Measurements from ENCODE around the gene SACM1L.

- TF ChIP-seq, protein P1, sequence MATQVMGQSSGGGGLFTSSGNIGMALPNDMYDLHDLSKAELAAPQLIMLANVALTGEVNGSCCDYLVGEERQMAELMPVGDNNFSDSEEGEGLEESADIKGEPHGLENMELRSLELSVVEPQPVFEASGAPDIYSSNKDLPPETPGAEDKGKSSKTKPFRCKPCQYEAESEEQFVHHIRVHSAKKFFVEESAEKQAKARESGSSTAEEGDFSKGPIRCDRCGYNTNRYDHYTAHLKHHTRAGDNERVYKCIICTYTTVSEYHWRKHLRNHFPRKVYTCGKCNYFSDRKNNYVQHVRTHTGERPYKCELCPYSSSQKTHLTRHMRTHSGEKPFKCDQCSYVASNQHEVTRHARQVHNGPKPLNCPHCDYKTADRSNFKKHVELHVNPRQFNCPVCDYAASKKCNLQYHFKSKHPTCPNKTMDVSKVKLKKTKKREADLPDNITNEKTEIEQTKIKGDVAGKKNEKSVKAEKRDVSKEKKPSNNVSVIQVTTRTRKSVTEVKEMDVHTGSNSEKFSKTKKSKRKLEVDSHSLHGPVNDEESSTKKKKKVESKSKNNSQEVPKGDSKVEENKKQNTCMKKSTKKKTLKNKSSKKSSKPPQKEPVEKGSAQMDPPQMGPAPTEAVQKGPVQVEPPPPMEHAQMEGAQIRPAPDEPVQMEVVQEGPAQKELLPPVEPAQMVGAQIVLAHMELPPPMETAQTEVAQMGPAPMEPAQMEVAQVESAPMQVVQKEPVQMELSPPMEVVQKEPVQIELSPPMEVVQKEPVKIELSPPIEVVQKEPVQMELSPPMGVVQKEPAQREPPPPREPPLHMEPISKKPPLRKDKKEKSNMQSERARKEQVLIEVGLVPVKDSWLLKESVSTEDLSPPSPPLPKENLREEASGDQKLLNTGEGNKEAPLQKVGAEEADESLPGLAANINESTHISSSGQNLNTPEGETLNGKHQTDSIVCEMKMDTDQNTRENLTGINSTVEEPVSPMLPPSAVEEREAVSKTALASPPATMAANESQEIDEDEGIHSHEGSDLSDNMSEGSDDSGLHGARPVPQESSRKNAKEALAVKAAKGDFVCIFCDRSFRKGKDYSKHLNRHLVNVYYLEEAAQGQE (IDR thresholded peaks at IDR 0.05; ENCODE audit: insufficient read depth in 1 of 2, low read depth in 2 of 2, low read length in 2 of 2), result no peak
- TF ChIP-seq POLR2AphosphoS5 (IDR thresholded peaks at IDR 0.05; ENCODE audit: low read depth, low read length), result no peak
These were observed 60.7 kb downstream of the SACM1L start for GRCh38 chr3:45749880-45750279.

All from PFSK-1 (cell line).